GM15510 (cell line): ENCODE results near the gene KCNC1.

Experiments
- POLR2A ChIP-seq: IDR thresholded peaks from 3 replicates; pipeline ENCODE4 v1.6.1; 2011; ENCODE audit warnings: borderline replicate concordance; ENCODE audit not compliant: insufficient read length; ENCODE audit errors: extremely low read depth

The KCNC1 gene

DNA sequence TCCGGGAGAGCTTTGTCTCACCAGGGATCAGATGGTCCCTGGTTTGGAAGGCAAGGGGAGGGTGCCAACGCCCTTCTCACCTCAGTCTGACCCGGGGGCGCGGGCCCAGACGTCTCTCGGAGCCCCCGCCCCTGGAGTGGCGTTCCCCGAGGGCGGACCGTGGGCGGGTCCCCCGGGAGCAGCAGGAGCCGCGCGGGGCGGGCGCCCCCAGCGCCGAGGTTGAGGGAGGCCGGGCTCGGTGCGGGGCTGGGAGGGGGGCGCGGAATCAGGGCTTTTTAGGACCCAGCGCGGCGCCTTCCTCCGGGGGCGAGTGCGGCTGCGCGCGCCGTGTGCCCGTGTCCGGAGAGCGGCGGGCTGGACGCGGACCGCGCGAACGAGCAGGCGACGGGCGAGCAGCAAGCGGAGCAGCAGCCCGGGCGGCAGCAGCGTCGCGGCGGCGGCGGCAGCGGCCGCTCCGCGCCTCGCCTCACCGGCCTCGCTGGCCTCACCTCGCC lies at the start of gene KCNC1:
Gene KCNC1, plus strand, starts transcription at position 364 of the 494 bp plus-strand sequence. CDS start 1,222 bp downstream, outside the sequence.
- no peak for TF ChIP-seq POLR2A

DNA sequence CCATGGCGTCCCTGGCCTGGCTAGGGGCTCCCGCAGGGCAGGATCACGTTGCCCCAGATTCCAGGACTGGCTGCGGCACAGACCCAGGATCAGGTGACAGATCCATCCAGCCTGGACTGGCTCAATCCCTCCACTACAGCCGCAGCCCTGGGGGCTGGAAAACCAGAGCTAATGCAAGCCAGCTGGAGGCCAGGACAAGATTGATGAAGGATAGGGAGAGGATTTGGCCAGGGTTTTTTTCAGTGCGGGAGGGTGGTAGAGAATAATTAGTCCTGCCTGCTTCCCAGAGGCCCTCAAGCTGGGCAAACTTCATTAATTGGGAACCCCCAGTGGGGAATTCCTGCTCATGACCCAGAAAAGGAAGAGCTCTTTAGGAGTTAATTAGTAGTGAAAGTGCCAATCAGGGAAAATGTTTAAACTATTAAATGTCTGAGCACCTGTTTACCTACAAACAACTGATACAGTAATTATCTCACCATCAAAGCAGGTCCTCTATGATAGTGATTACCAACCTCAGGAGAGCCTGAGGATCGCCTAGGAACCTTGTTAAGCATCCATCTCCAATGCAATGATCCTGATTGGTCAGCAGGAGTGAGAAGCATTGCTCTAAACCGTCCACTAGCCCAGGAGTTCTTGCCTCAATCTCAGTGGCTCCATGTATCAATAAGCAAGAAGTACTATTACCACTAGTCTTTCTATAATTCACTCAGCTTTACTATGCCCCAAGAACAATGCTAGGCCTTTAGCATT lies 48.2 kb upstream of the KCNC1 start:
- TF ChIP-seq POLR2A, result no peak

DNA sequence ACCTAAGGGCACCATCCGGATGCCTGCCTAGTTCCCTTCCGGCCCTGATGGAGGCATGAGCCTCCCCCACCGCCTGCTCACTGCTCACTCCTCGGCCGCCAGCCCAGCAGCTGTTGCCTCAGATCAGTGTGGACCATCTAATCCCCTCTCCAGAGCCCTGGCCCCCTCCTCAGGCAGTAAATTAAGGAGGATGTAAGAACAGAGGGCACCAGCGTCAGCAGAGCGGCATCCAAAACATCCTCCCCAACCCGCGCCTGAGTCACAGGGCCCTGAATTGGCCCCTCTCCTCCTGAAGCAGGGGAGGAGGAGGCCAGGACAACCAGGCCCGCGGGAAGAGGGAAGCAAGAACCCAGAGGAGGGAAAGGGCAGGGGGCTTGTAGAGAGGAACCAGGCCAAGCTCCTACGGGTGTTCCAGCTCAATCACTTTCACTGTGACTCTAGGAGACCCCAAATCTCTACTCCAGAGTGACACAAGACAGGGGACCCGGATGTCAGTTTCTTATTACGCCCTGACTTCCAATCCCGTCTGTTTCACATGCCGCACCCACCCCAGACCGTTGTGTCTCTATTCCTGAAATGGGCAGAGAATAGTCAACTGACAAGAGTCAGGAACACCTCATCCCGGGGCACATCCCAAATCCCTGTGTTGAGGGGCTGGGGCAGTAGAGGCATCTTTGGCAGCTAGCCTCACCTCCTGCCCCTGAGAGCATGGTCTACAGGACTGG lies 46.5 kb upstream of the KCNC1 start:
- TF ChIP-seq POLR2A, result no peak

DNA sequence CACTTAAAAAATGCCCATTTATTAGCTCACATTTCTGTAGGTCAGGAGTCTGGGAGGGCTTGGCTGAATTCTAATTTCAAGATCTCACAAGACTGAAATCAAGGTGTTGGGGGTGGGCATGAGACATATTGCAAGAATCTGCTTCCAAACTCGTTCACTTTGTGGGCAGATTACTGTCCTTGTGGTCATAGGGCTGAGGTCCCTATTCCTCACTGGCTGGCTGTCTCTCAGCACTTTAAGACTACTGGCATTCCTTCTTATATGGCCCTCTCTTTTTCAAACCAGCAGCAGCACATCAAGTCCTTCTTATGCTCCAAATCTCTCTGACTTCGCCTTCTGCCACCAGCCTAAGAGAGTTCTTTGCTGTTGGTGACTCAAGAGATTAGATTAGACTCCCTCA lies 43.0 kb upstream of the KCNC1 start:
- no peak for TF ChIP-seq POLR2A

DNA sequence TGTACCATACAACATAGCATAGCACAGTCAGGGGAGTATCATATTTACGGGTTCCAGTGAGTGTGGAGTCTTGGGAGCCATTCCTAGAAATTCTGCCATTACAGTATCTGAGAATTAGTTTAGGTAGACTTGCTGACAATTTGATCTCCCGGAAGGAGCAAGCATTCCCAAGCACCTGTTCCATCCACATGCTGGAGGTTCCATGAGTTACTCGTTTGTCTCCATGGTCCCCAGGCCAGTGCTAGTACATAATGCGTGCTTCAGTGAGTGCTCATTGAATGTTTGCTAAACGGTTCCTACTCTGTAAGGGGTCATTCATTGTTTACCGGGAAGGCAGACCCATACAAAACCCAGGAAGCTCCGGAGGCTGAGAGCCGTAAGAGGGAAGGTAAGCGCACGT lies 42.6 kb upstream of the KCNC1 start:
- TF ChIP-seq POLR2A, result no peak

DNA sequence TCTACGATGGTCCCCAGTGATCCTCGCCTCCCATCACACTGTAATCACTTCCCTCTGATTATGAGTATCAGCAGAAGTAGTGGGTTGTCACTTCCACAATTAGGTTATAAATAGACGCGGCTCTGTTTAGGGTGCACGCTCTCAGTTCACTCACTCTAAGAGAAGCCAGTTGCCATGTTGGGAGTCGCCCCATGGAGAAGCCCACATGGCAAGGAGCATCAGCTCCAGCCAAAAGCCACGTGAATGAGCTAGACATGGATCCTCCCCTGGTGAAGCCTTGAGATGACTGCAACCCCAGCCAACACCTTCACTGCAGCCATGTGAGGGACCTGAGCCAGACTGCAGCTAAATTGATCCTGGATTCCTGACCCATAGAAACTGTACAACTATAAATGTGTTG lies 41.6 kb upstream of the KCNC1 start:
- no peak for TF ChIP-seq POLR2A

DNA sequence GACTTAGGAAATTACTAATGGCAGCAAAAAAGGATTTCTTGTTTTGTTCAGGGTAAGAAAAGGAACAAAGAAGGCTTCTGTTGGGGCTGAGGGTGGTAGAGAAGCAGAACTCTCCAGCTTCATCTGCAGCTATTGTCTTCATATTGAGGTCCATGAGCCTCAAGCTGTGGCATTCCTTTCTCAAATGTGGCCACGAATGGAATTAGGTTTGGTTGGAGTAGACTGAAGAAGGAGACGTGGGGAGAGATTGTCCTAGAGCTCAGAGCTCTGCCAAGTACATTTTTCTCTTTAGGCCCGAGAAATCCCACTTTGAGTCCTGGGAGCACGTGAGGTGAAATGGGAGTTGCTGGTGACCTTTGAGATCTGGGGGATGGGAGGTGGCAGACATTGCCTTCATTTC lies 41.0 kb upstream of the KCNC1 start:
- TF ChIP-seq POLR2A, result no peak

DNA sequence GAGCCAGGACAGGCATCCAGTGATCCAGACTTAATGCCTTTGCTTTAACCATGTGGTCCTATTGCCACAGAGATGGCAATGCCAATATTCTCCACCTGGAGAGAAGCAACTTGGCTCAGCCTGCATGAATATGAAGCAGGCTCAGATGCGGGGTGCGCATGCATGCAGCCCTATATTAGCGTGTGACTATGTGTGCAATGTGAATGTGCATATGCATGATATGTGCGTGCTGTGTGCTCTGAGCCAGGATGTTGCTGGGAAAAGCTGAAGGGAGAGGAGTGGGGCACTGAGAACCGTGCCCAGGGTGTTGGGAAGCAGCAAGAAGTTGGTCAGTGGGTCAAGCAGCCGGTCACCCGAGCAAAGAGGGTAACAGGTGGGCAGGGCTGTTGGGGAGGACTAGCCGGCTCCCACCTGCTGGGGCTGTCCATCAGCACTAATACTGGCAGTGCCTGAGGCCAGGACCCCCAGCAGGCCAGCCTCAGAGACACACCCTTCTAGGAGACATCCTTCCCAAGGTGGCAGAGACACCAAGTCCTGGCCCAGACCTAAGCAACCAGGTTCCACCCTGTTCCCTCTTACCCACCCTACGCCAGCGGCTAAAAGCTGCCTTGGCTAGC lies 40.0 kb upstream of the KCNC1 start:
- TF ChIP-seq POLR2A, result no peak

DNA sequence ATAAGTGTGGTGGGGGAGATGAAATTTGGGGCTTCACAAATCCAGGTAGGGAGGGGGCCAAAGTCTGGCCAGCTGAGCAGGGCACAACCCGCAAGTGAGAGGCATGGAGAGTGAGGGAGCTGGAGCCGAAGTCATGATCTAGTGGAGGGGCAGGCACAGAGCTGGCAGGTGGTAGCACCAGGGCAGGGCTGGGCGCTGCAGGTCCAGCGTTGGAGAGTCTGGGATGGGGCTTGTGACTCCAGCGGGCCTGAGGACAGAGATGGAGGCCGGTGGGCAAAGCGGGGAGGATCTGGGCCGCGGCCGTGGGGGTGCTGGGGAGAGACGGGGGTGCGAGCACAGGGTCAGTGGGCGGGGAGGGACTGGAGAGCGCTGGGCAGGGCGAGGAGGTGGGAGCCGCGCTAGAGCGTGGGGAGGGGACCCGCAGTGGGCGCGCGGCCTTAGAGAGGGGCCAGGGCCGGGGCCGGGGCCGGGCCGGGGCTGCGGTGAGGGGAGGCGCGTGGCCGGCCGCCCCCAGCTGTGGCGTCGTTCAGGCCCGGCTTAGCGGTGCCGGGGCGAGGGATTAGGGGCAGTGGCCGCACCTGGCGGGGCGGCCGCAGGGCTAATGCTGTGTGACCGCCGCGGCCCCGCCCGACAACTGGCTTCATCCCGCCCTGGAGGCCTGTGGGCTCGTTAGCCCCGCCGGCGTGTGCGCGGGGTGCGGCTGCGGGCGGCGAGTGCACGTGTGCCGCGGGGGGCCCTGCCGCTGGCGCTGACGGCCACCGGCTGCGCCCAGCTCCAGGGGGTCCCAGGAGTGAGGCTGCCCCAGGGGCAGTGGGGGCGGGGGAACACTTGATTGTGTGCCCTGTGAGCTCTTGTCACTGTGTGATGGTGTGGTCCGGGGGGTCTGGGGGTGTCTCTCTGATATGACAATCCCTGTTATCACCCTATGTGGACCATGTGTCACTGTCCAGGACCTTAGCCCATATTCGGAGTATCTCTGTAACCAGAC lies 38.8 kb upstream of the KCNC1 start:
- no peak for TF ChIP-seq POLR2A

DNA sequence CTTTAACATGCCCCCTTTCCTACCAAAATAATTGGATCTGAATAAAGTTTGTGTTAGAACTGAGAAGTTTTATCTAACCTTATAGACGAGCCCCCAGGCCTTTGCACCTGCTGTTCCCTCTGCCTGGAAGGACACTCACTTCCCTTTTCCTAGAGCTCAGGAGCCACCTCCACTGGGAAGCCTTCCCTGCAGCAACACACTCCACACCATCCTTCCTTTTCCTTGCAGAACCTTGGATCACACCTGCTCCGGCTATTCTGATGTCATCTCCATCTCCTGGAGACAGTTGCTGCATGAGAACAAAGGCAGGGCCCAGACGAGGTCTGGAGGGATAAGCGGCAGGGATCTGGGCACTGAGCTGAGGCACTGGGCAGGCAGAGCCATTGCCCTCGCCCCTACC lies 37.8 kb upstream of the KCNC1 start:
- TF ChIP-seq POLR2A, result no peak

DNA sequence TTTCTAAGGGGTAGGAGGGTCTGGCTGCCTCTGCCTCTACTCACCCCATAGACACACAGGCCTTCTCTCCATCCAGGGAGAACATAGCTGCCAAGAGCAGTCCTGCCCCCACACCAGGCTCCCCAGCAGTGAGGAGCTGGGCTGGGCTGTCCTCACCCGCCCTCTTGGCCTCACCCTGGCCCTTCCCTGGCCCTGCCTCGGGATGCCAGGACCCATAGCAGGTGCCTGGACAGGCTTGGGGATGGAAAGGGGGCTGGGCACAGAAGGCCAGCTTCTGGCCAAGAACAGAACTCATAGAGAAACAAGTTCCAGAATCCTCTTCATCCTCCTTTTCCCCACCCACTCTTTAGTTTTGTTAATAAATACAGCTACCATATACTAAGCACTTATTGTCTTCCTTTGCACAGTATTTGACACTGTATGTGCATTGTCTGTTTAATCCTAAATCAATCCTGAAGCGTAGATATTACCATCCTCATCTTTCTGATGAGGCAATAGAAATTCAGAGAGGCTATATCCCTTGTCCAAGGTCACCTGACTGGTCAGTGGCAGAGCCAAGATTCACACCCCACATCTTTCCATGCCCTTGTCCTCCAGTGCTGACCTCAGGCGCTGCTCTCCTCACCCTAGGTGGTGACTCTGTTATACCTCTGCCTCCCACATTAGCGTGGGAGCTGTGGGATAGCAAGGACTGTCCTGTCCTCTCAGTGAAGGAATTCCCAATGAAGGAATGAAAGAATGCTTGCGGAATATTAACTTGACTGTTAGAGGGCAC lies 37.2 kb upstream of the KCNC1 start:
- no peak for TF ChIP-seq POLR2A

DNA sequence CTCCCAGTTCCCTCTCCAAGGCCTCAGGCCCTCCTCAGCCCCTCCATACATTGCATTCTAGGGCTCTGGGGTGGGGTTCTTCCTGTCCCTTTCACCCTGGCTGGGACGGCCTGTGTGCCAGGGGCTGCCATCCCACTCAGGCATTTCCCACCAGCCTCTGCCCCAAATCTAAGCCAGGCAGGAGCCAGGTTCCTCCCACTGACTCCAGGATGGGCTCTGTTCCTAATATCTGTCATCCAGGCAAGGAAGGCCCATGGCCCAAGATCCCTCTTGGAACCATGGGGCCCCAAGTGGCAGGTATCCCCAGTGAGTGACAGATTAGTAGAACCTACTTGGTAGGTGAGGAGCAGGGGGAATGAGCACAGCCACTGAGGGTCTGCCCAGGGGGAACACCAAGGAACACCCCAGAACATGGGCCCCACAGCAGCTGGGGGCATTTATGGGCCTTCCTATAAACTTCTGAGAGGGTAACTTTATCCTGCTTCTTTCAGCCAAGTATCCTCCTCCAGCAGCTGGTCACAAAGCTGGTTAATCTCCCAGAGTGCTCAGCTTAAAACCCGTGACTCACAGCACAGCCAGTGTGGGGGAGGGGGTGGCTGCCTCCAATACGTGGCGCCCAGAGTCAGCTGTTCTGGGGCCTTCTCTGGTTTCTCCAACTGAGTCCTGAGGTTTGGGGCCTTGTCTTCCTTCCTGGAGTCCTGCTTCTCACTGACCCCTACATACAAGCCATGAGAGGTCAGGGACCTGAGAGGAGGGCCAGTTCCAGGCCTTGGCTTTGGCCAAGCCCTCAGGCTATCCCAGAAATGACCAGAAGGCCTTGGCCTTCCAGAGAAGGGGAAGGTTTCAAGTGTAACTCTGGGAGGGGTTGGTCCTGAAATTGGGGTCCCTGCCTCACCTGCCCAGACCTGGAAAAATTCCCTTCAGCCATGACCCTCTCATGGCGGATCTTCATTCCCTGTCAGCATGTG lies 35.1 kb upstream of the KCNC1 start:
- TF ChIP-seq POLR2A, result no peak

DNA sequence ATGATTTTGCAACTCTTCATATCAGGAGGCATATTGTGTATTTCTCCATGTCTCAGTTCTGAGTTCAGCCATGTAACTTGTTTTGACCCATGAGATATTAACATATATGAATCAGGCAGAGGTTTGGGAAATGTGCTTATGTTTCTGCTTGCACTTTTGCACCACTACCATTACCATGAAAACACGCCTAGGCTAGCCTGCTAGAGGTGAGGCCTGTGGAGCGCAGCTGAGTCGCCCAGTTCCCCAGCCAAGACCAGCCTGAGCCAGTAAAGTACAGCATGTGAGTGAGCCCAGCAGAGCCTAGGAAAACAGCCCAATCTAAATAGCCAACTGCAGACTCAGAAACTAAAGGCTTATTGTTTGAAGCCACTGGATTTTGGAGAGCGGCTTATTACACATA lies 33.6 kb upstream of the KCNC1 start:
- TF ChIP-seq POLR2A, result no peak

DNA sequence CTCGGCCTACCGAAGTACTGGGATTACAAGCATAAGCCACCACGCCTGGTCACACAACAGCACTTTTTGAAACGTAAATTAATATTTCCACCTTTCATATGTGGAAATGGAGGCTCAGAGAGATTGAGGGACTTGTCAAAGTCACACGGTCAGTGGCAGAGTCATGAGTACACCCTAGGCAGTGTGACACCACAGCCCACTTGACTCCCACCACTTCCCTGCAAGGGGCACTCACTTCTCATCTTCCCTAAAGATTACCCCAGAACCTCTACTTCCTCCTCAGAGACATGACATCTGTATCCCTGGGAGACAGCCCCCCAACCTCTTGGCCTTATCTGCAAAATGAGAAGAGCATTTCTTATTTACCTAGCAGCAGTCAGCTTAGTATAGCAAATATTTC lies 31.7 kb upstream of the KCNC1 start:
- no peak for TF ChIP-seq POLR2A
